T-cell (primary cell): Measurements from ENCODE around the gene TCF7L2. TPM values are rescaled to one million over a fixed set of nuclear protein-coding genes. Genes with fewer than 3 reads are reported as not detected.

Experiments
- ATAC-seq, 4 experiments: fragments of 200-7000 bp in 3 of 4; fragments of 150-1000 bp in 1 of 4; cut with Tn5 transposase; replicated peaks in 1 of 4; 1 replicate in 3 of 4; 2 replicates in 1 of 4; pipeline ENCODE4 v1.10.0; 2021; ENCODE audit warnings: moderate library complexity in 3 of 4, mild to moderate bottlenecking in 2 of 4, moderate number of reproducible peaks in 1 of 4
- CTCF ChIA-PET, 2 donors: fragments of 300-600 bp; sonication (Branson Sonifier 250); formaldehyde crosslinking; loops; one replicate each; lab custom pipeline; 2022; ENCODE audit warnings: antibody characterized with exemption in 2 of 2; lab: Charles Lee
- POLR2A ChIA-PET, 2 donors: fragments of 300-600 bp; sonication (Branson Sonifier 250); formaldehyde crosslinking; loops; one replicate each; lab custom pipeline; 2022; ENCODE audit warnings: antibody characterized with exemption in 2 of 2; lab: Charles Lee
- DNase-seq, 35 experiments: peaks; one replicate each; pipeline versions ENCODE4 v3.0.0 to v3.0.0-alpha.2; 2013 to 2023
- H3K27ac ChIP-seq: one replicate; pipeline ENCODE4 v1.5.1; 2013; ENCODE audit warnings: low read length
- H3K27me3 ChIP-seq, 2 experiments: replicated peaks in 1 of 2; 1 replicate in 1 of 2; 2 replicates in 1 of 2; pipeline versions ENCODE4 v1.6.1 to v1.7.0; 2013; ENCODE audit warnings: low read length in 1 of 2, mixed read lengths in 1 of 2; ENCODE audit not compliant: control insufficient read depth in 2 of 2, insufficient read depth in 2 of 2; ENCODE audit errors: extremely low read depth in 1 of 2
- H3K36me3 ChIP-seq, 2 donors: 1 replicate in 1 of 2; 2 replicates in 1 of 2; pipeline versions ENCODE4 v1.6.1 to v1.7.0; 2013; ENCODE audit warnings: low read length in 1 of 2; ENCODE audit not compliant: control insufficient read depth in 2 of 2, insufficient read depth in 1 of 2; ENCODE audit errors: extremely low read depth in 1 of 2
- H3K4me1 ChIP-seq, 2 experiments: 1 replicate in 1 of 2; 2 replicates in 1 of 2; pipeline versions ENCODE4 v1.6.1 to v1.7.0; 2013; ENCODE audit warnings: low read length in 2 of 2, mixed read lengths in 1 of 2; ENCODE audit not compliant: insufficient read depth in 2 of 2, control insufficient read depth in 1 of 2; ENCODE audit errors: extremely low read depth in 1 of 2
- H3K4me3 ChIP-seq, 2 donors: 1 replicate in 1 of 2; 2 replicates in 1 of 2; pipeline versions ENCODE4 v1.5.1 to v1.7.0; 2013; ENCODE audit warnings: mild to moderate bottlenecking in 2 of 2, low read length in 1 of 2, moderate library complexity in 1 of 2; ENCODE audit not compliant: control insufficient read depth in 1 of 2; ENCODE audit errors: extremely low read depth in 1 of 2
- H3K9me3 ChIP-seq: 2 replicates; pipeline ENCODE4 v1.7.0; 2013
- H3K27ac Mint-ChIP-seq, 2 donors: one replicate each; pipeline ENCODE4 v1.8.0; 2020 to 2021; ENCODE audit warnings: mild to moderate bottlenecking in 2 of 2, mixed read lengths in 2 of 2
- H3K27me3 Mint-ChIP-seq, 2 donors: one replicate each; pipeline ENCODE4 v1.8.0; 2021 to 2022; ENCODE audit warnings: mixed read lengths in 2 of 2
- H3K36me3 Mint-ChIP-seq: one replicate; pipeline ENCODE4 v1.8.0; 2021; ENCODE audit warnings: mixed read lengths
- H3K4me1 Mint-ChIP-seq, 3 donors: one replicate each; pipeline ENCODE4 v1.8.0; 2020 to 2022; ENCODE audit warnings: mixed read lengths in 3 of 3, mild to moderate bottlenecking in 1 of 3
- H3K4me3 Mint-ChIP-seq, 3 donors: one replicate each; pipeline ENCODE4 v1.8.0; 2020 to 2022; ENCODE audit warnings: mild to moderate bottlenecking in 3 of 3, mixed read lengths in 3 of 3, moderate library complexity in 3 of 3
- H3K9me3 Mint-ChIP-seq, 3 donors: one replicate each; pipeline ENCODE4 v1.8.0; 2020 to 2022; ENCODE audit warnings: mixed read lengths in 3 of 3
- WGBS: methylation state at CpG from one replicate; pipeline ENCODE4 v1.1.5; 2013; ENCODE audit warnings: missing lambda C conversion rate; ENCODE audit not compliant: insufficient coverage; 5-methylcytosine and 5-hydroxymethylcytosine counted together
- total RNA-seq, 35 experiments: library from RNA in 6 of 35; stranded (reverse) in 6 of 35; fragments of 120-200 nt in 1 of 35; gene quantifications; one replicate each; pipeline versions ENCODE4 v1.2.1 to v1.2.4 and lab custom pipeline; 2013 to 2026

Gene TCF7L2
- total RNA-seq, 5 donors from 2014 or later (not counting 1 experiment from before 2014, with no cell fraction given), result 2.6 to 6.2 (median 3.3) TPM

- ChIA-PET CTCF (no interaction called here), POLR2A (interaction anchor here in 1 of 2 donors (0.6 kb wide), 1 partner anchor 30 kb away, joined by 3 read pairs; no protein-coding TSS in a partner anchor)
- no peaks in the 10 kb centered on the region for H3K36me3 ChIP-seq
- no peaks in the 10 kb centered on the region for H3K9me3 ChIP-seq
- Mint-ChIP-seq H3K9me3 (no peaks in the 10 kb centered on the region), H3K4me3 (no peak overlapping the region), H3K27ac (no peak overlapping the region), H3K27me3 (peaks cover 0 to 7% of the 10 kb centered on the region in 2 donors), H3K36me3 (no peaks in the 10 kb centered on the region), H3K4me1 (no peaks in the 10 kb centered on the region)
- no peak for ATAC-seq
- no peak overlapping the region for H3K27ac ChIP-seq
- no CpG with 5 or more reads among the region's 10 CpGs for WGBS
- no peak overlapping the region for H3K4me3 ChIP-seq
- H3K4me1 ChIP-seq, result no peaks in the 10 kb centered on the region
- DNase-seq, result no peak
- peaks cover 0 to 3% of the 10 kb centered on the region in 2 experiments for H3K27me3 ChIP-seq
These were observed 165.5 kb downstream of the TCF7L2 start for GRCh38 chr10:113115556-113115955.

- 100% methylated on average over 7 of the region's 15 CpGs for WGBS
- no peaks in the 10 kb centered on the region for H3K36me3 Mint-ChIP-seq
These were observed 168.8 kb downstream of the TCF7L2 start for GRCh38 chr10:113118882-113119281.

GRCh38 chr10:113119801-113120200 is 169.8 kb downstream of the TCF7L2 start:
- Mint-ChIP-seq H3K27me3 (peaks cover 12 to 27% of the 10 kb centered on the region in 2 donors), H3K4me1 (no peaks in the 10 kb centered on the region), H3K4me3 (no peak overlapping the region), H3K36me3 (no peaks in the 10 kb centered on the region), H3K27ac (no peak overlapping the region), H3K9me3 (no peaks in the 10 kb centered on the region)
- Histone ChIP-seq H3K9me3 (no peaks in the 10 kb centered on the region), H3K27ac (no peak overlapping the region), H3K27me3 (no peaks in the 10 kb centered on the region), H3K4me1 (no peaks in the 10 kb centered on the region), H3K36me3 (no peaks in the 10 kb centered on the region), H3K4me3 (no peak overlapping the region)
- 94% methylated on average over 7 of the region's 14 CpGs for WGBS
- POLR2A ChIA-PET, result no interaction called here
- ATAC-seq (no peak), DNase-seq (no peak)
- CTCF ChIA-PET, result no interaction called here

More at GRCh38 chr10:113118882-113119281, 168.8 kb downstream of the TCF7L2 start:
- DNase-seq (no peak), ATAC-seq (no peak)
- no peaks in the 10 kb centered on the region for H3K9me3 Mint-ChIP-seq
- ChIA-PET POLR2A (no interaction called here), CTCF (no interaction called here)
- no peaks in the 10 kb centered on the region for H3K4me1 Mint-ChIP-seq
- Histone ChIP-seq H3K36me3 (no peaks in the 10 kb centered on the region), H3K9me3 (no peaks in the 10 kb centered on the region), H3K4me1 (no peaks in the 10 kb centered on the region), H3K27ac (no peak overlapping the region), H3K27me3 (no peaks in the 10 kb centered on the region), H3K4me3 (no peak overlapping the region)
- H3K27ac Mint-ChIP-seq, result no peak overlapping the region
- no peak overlapping the region for H3K4me3 Mint-ChIP-seq
- H3K27me3 Mint-ChIP-seq, result peaks cover 8 to 22% of the 10 kb centered on the region in 2 donors

GRCh38 chr10:113121153-113121552 is 171.1 kb downstream of the TCF7L2 start:
- Mint-ChIP-seq H3K4me1 (peaks cover under 1 to 3% (median 2%) of the 10 kb centered on the region in 3 donors), H3K27ac (no peak overlapping the region), H3K4me3 (no peak overlapping the region), H3K36me3 (no peaks in the 10 kb centered on the region), H3K9me3 (no peaks in the 10 kb centered on the region), H3K27me3 (peaks cover 21 to 28% of the 10 kb centered on the region in 2 donors)
- ChIA-PET CTCF (no interaction called here), POLR2A (no interaction called here)
- H3K36me3 ChIP-seq, result no peaks in the 10 kb centered on the region
- H3K9me3 ChIP-seq, result no peaks in the 10 kb centered on the region
- peaks cover 0 to 2% of the 10 kb centered on the region in 2 experiments for H3K27me3 ChIP-seq
- WGBS, result 70% methylated on average over 2 of the region's 7 CpGs
- ATAC-seq, result no peak
- H3K4me1 ChIP-seq, result no peaks in the 10 kb centered on the region
- H3K27ac ChIP-seq, result no peak overlapping the region
- H3K4me3 ChIP-seq, result no peak overlapping the region
- DNase-seq, result no peak

GRCh38 chr10:113122947-113123346 is 172.9 kb downstream of the TCF7L2 start:
- H3K4me1 Mint-ChIP-seq, result peaks cover 5 to 7% (median 6%) of the 10 kb centered on the region in 3 donors
- H3K27ac Mint-ChIP-seq, result no peak overlapping the region
- no peak overlapping the region for H3K27ac ChIP-seq
- H3K36me3 ChIP-seq, result no peaks in the 10 kb centered on the region
- ATAC-seq (no peak), DNase-seq (no peak)
- H3K9me3 ChIP-seq, result no peaks in the 10 kb centered on the region
- H3K27me3 Mint-ChIP-seq, result peaks cover 33 to 34% of the 10 kb centered on the region in 2 donors
- no peak overlapping the region for H3K4me3 Mint-ChIP-seq
- no peak overlapping the region for H3K4me3 ChIP-seq
- ChIA-PET CTCF (interaction anchor here in 1 of 2 donors (0.6 kb wide), 1 partner anchor 650 kb away, joined by 3 read pairs; no protein-coding TSS in a partner anchor), POLR2A (no interaction called here)
- no peaks in the 10 kb centered on the region for H3K36me3 Mint-ChIP-seq
- no peaks in the 10 kb centered on the region for H3K4me1 ChIP-seq
- H3K9me3 Mint-ChIP-seq, result no peaks in the 10 kb centered on the region
- H3K27me3 ChIP-seq, result peaks cover 0 to 2% of the 10 kb centered on the region in 2 experiments
- 91% methylated on average over 8 of the region's 9 CpGs for WGBS

GRCh38 chr10:113124724-113125123 is 174.7 kb downstream of the TCF7L2 start:
- no peaks in the 10 kb centered on the region for H3K4me1 ChIP-seq
- no peaks in the 10 kb centered on the region for H3K9me3 ChIP-seq
- 93% methylated on average over 5 of the region's 11 CpGs for WGBS
- no peak for ATAC-seq
- Mint-ChIP-seq H3K4me3 (no peak overlapping the region), H3K27ac (no peak overlapping the region), H3K27me3 (peaks cover 34 to 42% of the 10 kb centered on the region in 2 donors), H3K9me3 (no peaks in the 10 kb centered on the region), H3K36me3 (no peaks in the 10 kb centered on the region), H3K4me1 (peaks cover 5 to 7% (median 6%) of the 10 kb centered on the region in 3 donors)
- POLR2A ChIA-PET, result no interaction called here
- CTCF ChIA-PET, result interaction anchor here (0.7 to 1.1 kb wide), 2 partner anchors 296 to 404 kb away, joined by 3 read pairs; no protein-coding TSS in a partner anchor
- H3K27me3 ChIP-seq, result peaks cover 0 to 2% of the 10 kb centered on the region in 2 experiments
- H3K27ac ChIP-seq, result no peak overlapping the region
- no peaks in the 10 kb centered on the region for H3K36me3 ChIP-seq
- H3K4me3 ChIP-seq, result no peak overlapping the region
- no peak for DNase-seq
